ENCODE measurements around the gene TOMM7. TPM values are rescaled to one million over a fixed set of nuclear protein-coding genes. Genes with fewer than 3 reads are reported as not detected.

Gene TOMM7
- polyA plus RNA-seq, 1 of the 3 experiments (the other 2 are of a cell fraction), result 546 TPM

DNA sequence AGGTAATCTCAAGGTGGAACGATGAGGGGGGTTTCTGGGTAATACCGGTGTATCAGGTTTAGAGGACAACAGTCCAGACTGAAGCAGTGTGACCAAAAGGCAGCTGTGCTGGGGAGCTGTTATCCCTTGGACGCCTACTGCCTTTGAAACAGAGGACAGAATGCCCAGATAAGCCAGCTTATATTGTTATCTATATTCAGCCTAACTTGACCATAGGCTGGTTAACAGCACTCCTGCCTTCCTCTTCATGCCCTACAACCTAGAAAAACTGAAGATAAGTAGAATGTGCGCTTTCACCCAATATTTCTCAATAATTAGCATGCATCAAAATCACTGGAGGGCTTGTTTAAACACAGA lies 50.8 kb downstream of the TOMM7 start:
- no peak overlapping the region for H2AFZ ChIP-seq (ENCODE audit: low read depth)
- no peaks in the 10 kb centered on the region for H3K9me3 ChIP-seq
- POLR2A ChIA-PET, result no interaction called here
- no peaks in the 10 kb centered on the region for H3K36me3 ChIP-seq (replicated peaks in 1 of 2; ENCODE audit: control insufficient read depth in 1 of 2, insufficient read depth in 2 of 2, low read length in 1 of 2)
- H3K27me3 ChIP-seq (ENCODE audit: insufficient read depth), result peaks cover 15% of the 10 kb centered on the region; the same call in 1 of the 2 replicates
- no peaks in the 10 kb centered on the region for H3F3A ChIP-seq (replicated peaks; ENCODE audit: insufficient read depth)
- CTCF ChIA-PET, result interaction anchor here (3.6 kb wide), 1 partner anchor 10 kb away, joined by 14 read pairs; no protein-coding TSS in a partner anchor
- TF ChIP-seq NFIC (IDR thresholded peaks at IDR 0.05; ENCODE audit: borderline replicate concordance) (no peak), GATA2 (CRISPR knock-in tag; IDR thresholded peaks at IDR 0.05) (no peak), FOXJ3 (CRISPR knock-in tag; IDR thresholded peaks at IDR 0.05) (no peak), TEAD4 (IDR thresholded peaks at IDR 0.05; ENCODE audit: borderline replicate concordance, insufficient read depth) (no peak), NRF1 (IDR thresholded peaks at IDR 0.05; ENCODE audit: low read depth, low read length) (no peak), JUND (IDR thresholded peaks at IDR 0.05) (no peak)
- 17% methylated on average over 4 of the region's 4 CpGs for WGBS (ENCODE audit: low lambda C conversion rate)
- no peak overlapping the region for H3K9ac ChIP-seq
- no peaks in the 10 kb centered on the region for H4K20me1 ChIP-seq (ENCODE audit: insufficient read depth)
- H3K4me2 ChIP-seq, result no peak overlapping the region
- no peaks in the 10 kb centered on the region for H3K9me2 ChIP-seq
- no peaks in the 10 kb centered on the region for H3K79me2 ChIP-seq (ENCODE audit: insufficient read depth)
- H3K4me1 ChIP-seq (ENCODE audit: control insufficient read depth in 1 of 2, insufficient read depth in 2 of 2, low read depth in 1 of 2, low read length in 1 of 2), result no peaks in the 10 kb centered on the region
- no peak overlapping the region for H3K4me3 ChIP-seq (ENCODE audit: low read depth in 2 of 2, low read length in 1 of 2)
- no peak for DNase-seq
- no peak overlapping the region for H3K27ac ChIP-seq (ENCODE audit: low read depth in 2 of 2, low read length in 1 of 2)

- Histone ChIP-seq H3K27ac (ENCODE audit: low read depth in 2 of 2, low read length in 1 of 2) (no peak overlapping the region), H3K79me2 (ENCODE audit: insufficient read depth) (no peaks in the 10 kb centered on the region), H3K36me3 (replicated peaks in 1 of 2; ENCODE audit: control insufficient read depth in 1 of 2, insufficient read depth in 2 of 2, low read length in 1 of 2) (no peaks in the 10 kb centered on the region), H3K4me1 (ENCODE audit: control insufficient read depth in 1 of 2, insufficient read depth in 2 of 2, low read depth in 1 of 2, low read length in 1 of 2) (no peaks in the 10 kb centered on the region), H2AFZ (ENCODE audit: low read depth) (no peak overlapping the region), H3K27me3 (ENCODE audit: insufficient read depth) (peaks cover 15% of the 10 kb centered on the region; the same call in 1 of the 2 replicates), H4K20me1 (ENCODE audit: insufficient read depth) (no peaks in the 10 kb centered on the region), H3K4me3 (ENCODE audit: low read depth in 2 of 2, low read length in 1 of 2) (no peak overlapping the region), H3K9ac (no peak overlapping the region), H3F3A (replicated peaks; ENCODE audit: insufficient read depth) (no peaks in the 10 kb centered on the region), H3K9me2 (no peaks in the 10 kb centered on the region), H3K9me3 (no peaks in the 10 kb centered on the region), H3K4me2 (no peak overlapping the region)
- 10% methylated on average over 1 of the region's 1 CpG for WGBS (ENCODE audit: low lambda C conversion rate)
- CTCF ChIA-PET, result interaction anchor here (3.6 kb wide), 1 partner anchor 11 kb away, joined by 14 read pairs; no protein-coding TSS in a partner anchor
- no peak for DNase-seq
- POLR2A ChIA-PET, result no interaction called here
- TF ChIP-seq ELF1 (IDR thresholded peaks at IDR 0.05), result no peak
Observed at GRCh38 chr7:22771194-22771871, 51.3 kb downstream of the TOMM7 start.

DNA sequence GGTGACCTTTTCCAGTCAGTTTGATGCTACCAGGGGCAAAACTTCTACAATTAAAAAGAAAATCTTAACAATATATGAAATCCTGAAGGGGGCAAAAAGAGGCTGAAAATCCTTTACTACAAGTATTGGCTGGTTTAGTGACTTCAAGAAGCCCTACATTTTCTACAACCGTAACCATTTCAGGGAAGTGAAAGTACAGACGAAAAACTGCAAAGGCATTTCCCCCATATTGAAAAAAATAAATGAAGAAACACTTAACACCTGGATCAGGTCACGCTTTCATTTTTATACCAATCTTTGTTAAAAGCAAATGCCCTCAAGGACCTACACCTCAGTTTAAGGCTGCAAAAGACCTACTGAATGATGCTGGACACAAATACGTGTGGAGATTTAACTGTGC lies 57.0 kb downstream of the TOMM7 start:
- Histone ChIP-seq H3K27ac (ENCODE audit: low read depth in 2 of 2, low read length in 1 of 2) (no peak overlapping the region), H3K9me2 (no peaks in the 10 kb centered on the region), H3K27me3 (ENCODE audit: insufficient read depth) (peaks cover 8% of the 10 kb centered on the region; the same call in 1 of the 2 replicates), H3K9me3 (no peaks in the 10 kb centered on the region), H3K36me3 (replicated peaks in 1 of 2; ENCODE audit: control insufficient read depth in 1 of 2, insufficient read depth in 2 of 2, low read length in 1 of 2) (no peaks in the 10 kb centered on the region), H3K4me2 (peak overlapping the region; percentile 27; the same call in 1 of the 2 replicates), H3K9ac (no peak overlapping the region), H4K20me1 (ENCODE audit: insufficient read depth) (no peaks in the 10 kb centered on the region), H3K4me1 (ENCODE audit: control insufficient read depth in 1 of 2, insufficient read depth in 2 of 2, low read depth in 1 of 2, low read length in 1 of 2) (no peaks in the 10 kb centered on the region), H3K79me2 (ENCODE audit: insufficient read depth) (no peaks in the 10 kb centered on the region), H2AFZ (ENCODE audit: low read depth) (peak overlapping the region; percentile 58; the same call in 1 of the 2 replicates), H3F3A (replicated peaks; ENCODE audit: insufficient read depth) (no peaks in the 10 kb centered on the region), H3K4me3 (ENCODE audit: low read depth in 2 of 2, low read length in 1 of 2) (no peak overlapping the region)
- no peak for TF ChIP-seq EP300 (IDR thresholded peaks at IDR 0.05; ENCODE audit: borderline replicate concordance in 1 of 2, low read depth in 1 of 2, low read length in 1 of 2)
- TF ChIP-seq CHD2 (IDR thresholded peaks at IDR 0.05; ENCODE audit: low read length, partially characterized antibody), result no peak
- no peak for TF ChIP-seq MXI1 (IDR thresholded peaks at IDR 0.05; ENCODE audit: low read depth, low read length)
- TF ChIP-seq TEAD4 (IDR thresholded peaks at IDR 0.05; ENCODE audit: borderline replicate concordance, insufficient read depth), result no peak
- TF ChIP-seq TCF12 (IDR thresholded peaks at IDR 0.05), result no peak
- TF ChIP-seq GABPA (IDR thresholded peaks at IDR 0.05; ENCODE audit: low read depth), result no peak
- TF ChIP-seq, protein P1, sequence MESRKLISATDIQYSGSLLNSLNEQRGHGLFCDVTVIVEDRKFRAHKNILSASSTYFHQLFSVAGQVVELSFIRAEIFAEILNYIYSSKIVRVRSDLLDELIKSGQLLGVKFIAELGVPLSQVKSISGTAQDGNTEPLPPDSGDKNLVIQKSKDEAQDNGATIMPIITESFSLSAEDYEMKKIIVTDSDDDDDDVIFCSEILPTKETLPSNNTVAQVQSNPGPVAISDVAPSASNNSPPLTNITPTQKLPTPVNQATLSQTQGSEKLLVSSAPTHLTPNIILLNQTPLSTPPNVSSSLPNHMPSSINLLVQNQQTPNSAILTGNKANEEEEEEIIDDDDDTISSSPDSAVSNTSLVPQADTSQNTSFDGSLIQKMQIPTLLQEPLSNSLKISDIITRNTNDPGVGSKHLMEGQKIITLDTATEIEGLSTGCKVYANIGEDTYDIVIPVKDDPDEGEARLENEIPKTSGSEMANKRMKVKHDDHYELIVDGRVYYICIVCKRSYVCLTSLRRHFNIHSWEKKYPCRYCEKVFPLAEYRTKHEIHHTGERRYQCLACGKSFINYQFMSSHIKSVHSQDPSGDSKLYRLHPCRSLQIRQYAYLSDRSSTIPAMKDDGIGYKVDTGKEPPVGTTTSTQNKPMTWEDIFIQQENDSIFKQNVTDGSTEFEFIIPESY (IDR thresholded peaks at IDR 0.05; ENCODE audit: borderline replicate concordance, low read depth), result no peak
- no peak for TF ChIP-seq SMC3 (IDR thresholded peaks at IDR 0.05; ENCODE audit: low read depth, low read length)
- TF ChIP-seq, protein P2, sequence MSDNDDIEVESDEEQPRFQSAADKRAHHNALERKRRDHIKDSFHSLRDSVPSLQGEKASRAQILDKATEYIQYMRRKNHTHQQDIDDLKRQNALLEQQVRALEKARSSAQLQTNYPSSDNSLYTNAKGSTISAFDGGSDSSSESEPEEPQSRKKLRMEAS (IDR thresholded peaks at IDR 0.05; ENCODE audit: low read depth), result no peak
- no peak for TF ChIP-seq FOXM1 (IDR thresholded peaks at IDR 0.05; ENCODE audit: low read depth)
- TF ChIP-seq FOSL2 (IDR thresholded peaks at IDR 0.05; ENCODE audit: borderline replicate concordance, low read depth), result no peak
- TF ChIP-seq, protein P3, sequence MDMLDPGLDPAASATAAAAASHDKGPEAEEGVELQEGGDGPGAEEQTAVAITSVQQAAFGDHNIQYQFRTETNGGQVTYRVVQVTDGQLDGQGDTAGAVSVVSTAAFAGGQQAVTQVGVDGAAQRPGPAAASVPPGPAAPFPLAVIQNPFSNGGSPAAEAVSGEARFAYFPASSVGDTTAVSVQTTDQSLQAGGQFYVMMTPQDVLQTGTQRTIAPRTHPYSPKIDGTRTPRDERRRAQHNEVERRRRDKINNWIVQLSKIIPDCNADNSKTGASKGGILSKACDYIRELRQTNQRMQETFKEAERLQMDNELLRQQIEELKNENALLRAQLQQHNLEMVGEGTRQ (IDR thresholded peaks at IDR 0.05; ENCODE audit: borderline replicate concordance, low read depth, low read length), result no peak
- TF ChIP-seq SIN3A (IDR thresholded peaks at IDR 0.05; ENCODE audit: borderline replicate concordance, low read depth, low read length), result no peak
- no peak for TF ChIP-seq FOXJ3 (CRISPR knock-in tag; IDR thresholded peaks at IDR 0.05)
- no peak for DNase-seq
- WGBS (ENCODE audit: low lambda C conversion rate), result 3% methylated on average over 4 of the region's 4 CpGs
- CTCF ChIA-PET, result no interaction called here
- POLR2A ChIA-PET, result no interaction called here
